Tibial nerve (tissue), 4 donors: ENCODE measurements around the gene SLC29A3.

Source experiments
- CTCF ChIP-seq, 5 experiments: fragments of 200-600 bp in 3 of 5; fragments of 450-650 bp in 2 of 5; sonication (generic) in 3 of 5; IDR thresholded peaks; one replicate each; pipeline ENCODE4 v1.5.1; 2016 to 2019; ENCODE audit warnings: antibody characterized with exemption in 5 of 5, mild to moderate bottlenecking in 3 of 5, moderate library complexity in 2 of 5
- EP300 ChIP-seq, 2 donors: sonication (generic); formaldehyde crosslinking; IDR thresholded peaks; one replicate each; pipeline ENCODE4 v1.6.1; 2017; ENCODE audit warnings: antibody characterized with exemption in 2 of 2, mild to moderate bottlenecking in 1 of 2

GRCh38 chr10:71290331-71290730 is 28.7 kb upstream of the SLC29A3 start:
- TF ChIP-seq CTCF (IDR thresholded peaks at IDR 0.05) = no peak
- no peak for TF ChIP-seq EP300 (IDR thresholded peaks at IDR 0.05)
